ENCODE data around the gene KDM6B.

DNA sequence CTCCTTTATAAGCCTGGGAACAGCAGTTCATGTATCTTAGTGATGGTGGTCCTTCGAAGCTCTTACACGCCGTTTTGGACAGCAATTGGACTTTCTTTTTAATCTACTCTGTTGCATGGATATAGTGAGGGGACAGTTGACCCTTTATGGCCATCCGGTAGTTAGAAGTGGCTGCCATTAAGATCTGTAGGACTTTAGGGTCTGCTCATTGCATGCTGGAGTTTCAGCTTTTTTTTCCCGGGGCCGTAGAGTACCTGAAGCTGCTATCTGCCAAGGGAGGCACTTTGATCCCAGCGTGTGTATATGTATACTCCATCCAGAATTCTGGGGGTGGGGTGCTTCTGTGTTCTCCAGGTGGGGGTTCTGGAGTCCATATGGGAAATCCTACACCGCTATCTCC, 25.0 kb downstream of the KDM6B start:
- no peak for TF ChIP-seq TAF1 (IDR thresholded peaks at IDR 0.05; ENCODE audit: low read depth, low read length)
- no peak for TF ChIP-seq POLR2A (IDR thresholded peaks at IDR 0.05; ENCODE audit: low read depth, low read length)
- no peak for TF ChIP-seq POLR2AphosphoS5 (IDR thresholded peaks at IDR 0.05; ENCODE audit: low read depth, low read length)
- no peak for TF ChIP-seq SPI1 (IDR thresholded peaks at IDR 0.05; ENCODE audit: low read depth, low read length)
- no peak for TF ChIP-seq PAX5 (IDR thresholded peaks at IDR 0.05; ENCODE audit: insufficient read depth, low read length, severe bottlenecking)
- TF ChIP-seq POU2F2 (IDR thresholded peaks at IDR 0.05; ENCODE audit: low read depth, low read length) = no peak
